H1 (cell line): ENCODE measurements around the gene IFNA14. TPM values are rescaled to one million over a fixed set of nuclear protein-coding genes. Genes with fewer than 3 reads are reported as not detected.

Experiments used
- CTCF ChIA-PET: fragments of 300-600 bp; sonication (Branson Sonifier 250); formaldehyde crosslinking; loops from one replicate; lab custom pipeline; 2021; ENCODE audit not compliant: partially characterized antibody; lab: Charles Lee
- POLR2A ChIA-PET: fragments of 300-600 bp; sonication (Branson Sonifier 250); formaldehyde crosslinking; loops from one replicate; lab custom pipeline; 2021; ENCODE audit warnings: inconsistent platforms; ENCODE audit not compliant: partially characterized antibody; lab: Charles Lee
- DNase-seq, 2 experiments: peaks; one replicate each; pipeline versions ENCODE4 v3.0.0 to v3.0.0-alpha.2; 2010 to 2022; ENCODE audit warnings: low spot score in 2 of 2, low read depth in 1 of 2, mixed read lengths in 1 of 2
- FAIRE-seq: peaks from 2 replicates; lab custom pipeline; 2011; peaks lifted over from hg19 to GRCh38; lab: Jason Lieb, UNC
- H2AFZ ChIP-seq: 2 replicates; pipeline ENCODE4 v1.8.1; 2012; ENCODE audit warnings: low read length, inconsistent platforms
- H2AK5ac ChIP-seq: 2 replicates; pipeline ENCODE4 v1.6.1; 2013; ENCODE audit warnings: low read depth, low read length
- H2BK120ac ChIP-seq: replicated peaks from 2 replicates; pipeline ENCODE3; 2013; ENCODE audit warnings: low read depth, low read length, inconsistent platforms
- H2BK12ac ChIP-seq: 2 replicates; pipeline ENCODE4 v1.6.1; 2013; ENCODE audit warnings: low read depth, low read length
- H2BK15ac ChIP-seq: 2 replicates; pipeline ENCODE4 v1.6.1; 2013; ENCODE audit warnings: low read length
- H2BK20ac ChIP-seq: 2 replicates; pipeline ENCODE4 v1.6.1; 2013; ENCODE audit warnings: low read length
- H2BK5ac ChIP-seq: 2 replicates; pipeline ENCODE4 v1.6.1; 2013; ENCODE audit warnings: low read depth, low read length
- H3K14ac ChIP-seq: 2 replicates; pipeline ENCODE4 v1.6.1; 2013; ENCODE audit warnings: inconsistent platforms; ENCODE audit not compliant: insufficient read length
- H3K18ac ChIP-seq: 2 replicates; pipeline ENCODE4 v1.6.1; 2013; ENCODE audit warnings: low read length; ENCODE audit errors: extremely low read depth
- H3K23ac ChIP-seq: 2 replicates; pipeline ENCODE4 v1.6.1; 2013; ENCODE audit warnings: inconsistent platforms; ENCODE audit not compliant: insufficient read length
- H3K23me2 ChIP-seq: 2 replicates; pipeline ENCODE4 v1.6.1; 2013; ENCODE audit warnings: low read depth, low read length
- H3K27ac ChIP-seq: 2 replicates; pipeline ENCODE4 v1.6.1; 2011; ENCODE audit warnings: low read depth, low read length, inconsistent platforms
- H3K27me3 ChIP-seq, 4 experiments: replicated peaks in 1 of 4; 1 replicate in 1 of 4; 2 replicates in 3 of 4; pipeline versions ENCODE4 v1.6.1 to v1.8.1; 2011 to 2013; ENCODE audit warnings: low read length in 3 of 4, mild to moderate bottlenecking in 3 of 4, inconsistent platforms in 2 of 4, mixed read lengths in 2 of 4, moderate library complexity in 1 of 4; ENCODE audit not compliant: control insufficient read depth in 3 of 4, insufficient read depth in 3 of 4; ENCODE audit errors: extremely low read depth in 1 of 4
- H3K36me3 ChIP-seq, 4 experiments: 2 replicates each; pipeline versions ENCODE4 v1.6.1 to v1.8.1; 2011 to 2013; ENCODE audit warnings: mild to moderate bottlenecking in 4 of 4, low read length in 3 of 4, moderate library complexity in 2 of 4, control low read depth in 1 of 4, inconsistent platforms in 1 of 4; ENCODE audit not compliant: insufficient read depth in 4 of 4, control insufficient read depth in 2 of 4
- H3K4ac ChIP-seq: replicated peaks from 2 replicates; pipeline ENCODE3; 2013; ENCODE audit warnings: low read length, low read depth, mixed read lengths, inconsistent platforms; ENCODE audit not compliant: insufficient read length
- H3K4me1 ChIP-seq, 4 experiments: replicated peaks in 1 of 4; 1 replicate in 1 of 4; 2 replicates in 3 of 4; pipeline versions ENCODE4 v1.6.1 to v1.8.1; 2011 to 2013; ENCODE audit warnings: low read length in 3 of 4, inconsistent platforms in 2 of 4, mixed read lengths in 1 of 4; ENCODE audit not compliant: insufficient read depth in 4 of 4, control insufficient read depth in 3 of 4
- H3K4me2 ChIP-seq, 2 experiments: 2 replicates each; pipeline versions ENCODE4 v1.6.1 to v1.8.1; 2011 to 2013; ENCODE audit warnings: low read depth in 2 of 2, low read length in 2 of 2, control low read depth in 1 of 2, inconsistent platforms in 1 of 2, mild to moderate bottlenecking in 1 of 2; ENCODE audit not compliant: insufficient read depth in 1 of 2
- H3K4me3 ChIP-seq, 4 experiments: fragments of 200-600, 300-600 bp in 1 of 4; sonication (generic), shearing (Covaris generic), sonication (Bioruptor Twin) in 1 of 4; 2 replicates each; pipeline versions ENCODE4 v1.5.1 to v1.8.1; 2011 to 2016; ENCODE audit warnings: low read length in 4 of 4, low read depth in 3 of 4, control low read depth in 2 of 4, inconsistent platforms in 2 of 4, mild to moderate bottlenecking in 2 of 4, mixed read lengths in 1 of 4, moderate library complexity in 1 of 4; ENCODE audit not compliant: insufficient read depth in 2 of 4; ENCODE audit errors: extremely low read depth in 1 of 4
- H3K56ac ChIP-seq: replicated peaks from 2 replicates; pipeline ENCODE3; 2013; ENCODE audit warnings: low read depth, mild to moderate bottlenecking, mixed read lengths, low read length, inconsistent platforms; ENCODE audit not compliant: insufficient read length
- H3K79me1 ChIP-seq: 2 replicates; pipeline ENCODE4 v1.6.1; 2013; ENCODE audit warnings: low read depth, low read length, control low read depth
- H3K79me2 ChIP-seq, 2 experiments: 2 replicates each; pipeline versions ENCODE4 v1.6.1 to v1.8.1; 2012 to 2013; ENCODE audit warnings: low read length in 2 of 2, mild to moderate bottlenecking in 2 of 2, inconsistent platforms in 1 of 2; ENCODE audit not compliant: insufficient read depth in 2 of 2, control insufficient read depth in 1 of 2
- H3K9ac ChIP-seq, 4 experiments: replicated peaks in 1 of 4; 1 replicate in 1 of 4; 2 replicates in 3 of 4; pipeline versions ENCODE4 v1.6.1 to v1.8.1; 2011 to 2013; ENCODE audit warnings: low read depth in 3 of 4, low read length in 3 of 4, control low read depth in 2 of 4, mild to moderate bottlenecking in 2 of 4, moderate library complexity in 2 of 4, inconsistent platforms in 1 of 4; ENCODE audit errors: extremely low read depth in 1 of 4
- H3K9me3 ChIP-seq, 2 experiments: 2 replicates each; pipeline versions ENCODE4 v1.6.1 to v1.8.1; 2012 to 2013; ENCODE audit warnings: mild to moderate bottlenecking in 2 of 2, moderate library complexity in 2 of 2, control low read depth in 1 of 2, inconsistent platforms in 1 of 2, low read depth in 1 of 2, low read length in 1 of 2, mixed read lengths in 1 of 2; ENCODE audit not compliant: insufficient read depth in 2 of 2
- H4K20me1 ChIP-seq, 2 experiments: replicated peaks in 1 of 2; 2 replicates each; pipeline versions ENCODE3 to v1.8.1; 2011 to 2013; ENCODE audit warnings: inconsistent platforms in 2 of 2, low read length in 2 of 2, mild to moderate bottlenecking in 1 of 2; ENCODE audit not compliant: insufficient read depth in 2 of 2, control insufficient read depth in 1 of 2
- H4K5ac ChIP-seq: 2 replicates; pipeline ENCODE4 v1.6.1; 2013; ENCODE audit warnings: low read length, low read depth, mixed read lengths, inconsistent platforms; ENCODE audit not compliant: insufficient read length
- H4K8ac ChIP-seq: 2 replicates; pipeline ENCODE4 v1.8.0; 2013; ENCODE audit warnings: mild to moderate bottlenecking, moderate library complexity, low read length, inconsistent platforms; ENCODE audit not compliant: insufficient read depth; ENCODE audit errors: extremely low read depth
- H4K91ac ChIP-seq: replicated peaks from 2 replicates; pipeline ENCODE3; 2013; ENCODE audit warnings: low read length, mixed read lengths, inconsistent platforms; ENCODE audit not compliant: insufficient read length
- E2F6 ChIP-seq: IDR thresholded peaks from 2 replicates; pipeline ENCODE4 v1.6.1; 2012; ENCODE audit warnings: inconsistent platforms
- FOSL1 ChIP-seq: IDR thresholded peaks from 2 replicates; pipeline ENCODE4 v1.6.1; 2011; ENCODE audit warnings: mild to moderate bottlenecking, low read depth, low read length, moderate library complexity; ENCODE audit not compliant: insufficient read depth
- JUND ChIP-seq: IDR thresholded peaks from 2 replicates; pipeline ENCODE4 v1.6.1; 2011; ENCODE audit warnings: mild to moderate bottlenecking, improper control_type of control experiment, low read length
- KDM1A ChIP-seq: fragments of 200-600, 300-600 bp; sonication (generic); IDR thresholded peaks from 2 replicates; pipeline ENCODE4 v1.7.1; 2016; ENCODE audit warnings: mild to moderate bottlenecking, low read length, borderline replicate concordance
- RAD21 ChIP-seq, 2 experiments: IDR thresholded peaks in 1 of 2; conservative IDR thresholded peaks in 1 of 2; 2 replicates each; pipeline ENCODE4 v1.6.1; 2011; ENCODE audit warnings: low read depth in 2 of 2, low read length in 2 of 2, improper control_type of control experiment in 1 of 2, inconsistent platforms in 1 of 2, mild to moderate bottlenecking in 1 of 2, moderate library complexity in 1 of 2
- RBBP5 ChIP-seq: IDR thresholded peaks from 2 replicates; pipeline ENCODE4 v1.7.1; 2012; ENCODE audit warnings: low read depth, mild to moderate bottlenecking, inconsistent platforms, low read length, moderate library complexity, borderline replicate concordance
- RNF2 ChIP-seq: fragments of 200-900, 300-1000 bp; sonication (generic); IDR thresholded peaks from 2 replicates; pipeline ENCODE4 v1.7.1; 2016; ENCODE audit warnings: borderline replicate concordance, low read depth, mild to moderate bottlenecking, antibody characterized with exemption, low read length; ENCODE audit not compliant: poor library complexity, severe bottlenecking; ENCODE audit errors: missing control alignments
- SP1 ChIP-seq: IDR thresholded peaks from 2 replicates; pipeline ENCODE4 v1.6.1; 2011; ENCODE audit warnings: low read depth, low read length
- ZNF274 ChIP-seq: IDR thresholded peaks from 2 replicates; pipeline ENCODE4 v1.7.0; 2012; ENCODE audit warnings: low read length, borderline replicate concordance; ENCODE audit errors: extremely low read depth
- WGBS, 2 experiments: shearing (Covaris generic) in 1 of 2; methylation state at CpG; one replicate each; pipeline versions ENCODE4 v1.1.6 to v1.1.7; 2013 to 2015; ENCODE audit warnings: low lambda C conversion rate in 2 of 2, mixed read lengths in 2 of 2, inconsistent platforms in 1 of 2, low coverage in 1 of 2, missing lambda C conversion rate in 1 of 2; ENCODE audit not compliant: insufficient replicate concordance in 2 of 2, insufficient coverage in 1 of 2, insufficient read length in 1 of 2; ENCODE audit errors: extremely low coverage in 1 of 2, missing lambda C conversion rate in 1 of 2; 5-methylcytosine and 5-hydroxymethylcytosine counted together
- polyA plus RNA-seq, 7 experiments: library from polyadenylated mRNA; depleted of rRNA in 3 of 7; stranded (reverse) in 5 of 7; unstranded in 2 of 7; fragments of >200 nt in 5 of 7; fragments of 200-250 nt in 2 of 7; gene quantifications; 1 replicate in 5 of 7; 2 replicates in 1 of 7; 4 replicates in 1 of 7; pipeline versions ENCODE4 v1.2.1 to v1.2.3, GENCODE V29; 2011 to 2013; ENCODE audit warnings: missing spikeins in 2 of 7, mixed read lengths in 2 of 7
- total RNA-seq: library from RNA; stranded (reverse); fragmentation: NEBNext Ultra II Directional; extraction: Animal tissue kit (Norgen Biotek cat#: 25700); gene quantifications from 2 replicates; pipeline ENCODE4 v1.2.1, GENCODE V29; 2021
- TF ChIP-seq, protein P1 (sequence below), 3 experiments: IDR thresholded peaks; 1 replicate in 2 of 3; 2 replicates in 1 of 3; pipeline versions ENCODE4 v1.5.1 to v1.6.1; 2011; ENCODE audit warnings: low read length in 3 of 3, mild to moderate bottlenecking in 3 of 3, inconsistent platforms in 2 of 3, low read depth in 1 of 3, moderate library complexity in 1 of 3; ENCODE audit not compliant: insufficient read depth in 1 of 3; ENCODE audit errors: control extremely low read depth in 1 of 3

Gene IFNA14
- total and polyA plus RNA-seq, 2 of the 8 experiments (the other 6 are each of a cell fraction or from before 2014, with no cell fraction given): not detected

GRCh38 chr9:21244836-21245235 is 5.0 kb upstream of the IFNA14 start:
- Histone ChIP-seq H2AFZ (no peak overlapping the region), H2BK12ac (no peak overlapping the region), H4K8ac (no peak overlapping the region), H3K18ac (no peak overlapping the region), H2BK5ac (no peak overlapping the region), H2AK5ac (no peak overlapping the region), H3K4me1 (no peaks in the 10 kb centered on the region), H3K9me3 (no peaks in the 10 kb centered on the region), H3K23ac (no peak overlapping the region), H4K20me1 (no peaks in the 10 kb centered on the region), H4K91ac (no peak overlapping the region), H3K27me3 (no peaks in the 10 kb centered on the region), H3K4ac (no peak overlapping the region), H3K4me3 (no peak overlapping the region), H3K56ac (no peak overlapping the region), H2BK120ac (no peak overlapping the region), H2BK20ac (no peak overlapping the region), H4K5ac (no peak overlapping the region), H3K9ac (no peak overlapping the region), H3K79me1 (no peaks in the 10 kb centered on the region), H3K14ac (no peak overlapping the region), H3K27ac (no peak overlapping the region), H3K23me2 (no peaks in the 10 kb centered on the region), H3K79me2 (no peaks in the 10 kb centered on the region), H3K4me2 (no peak overlapping the region), H3K36me3 (no peaks in the 10 kb centered on the region), H2BK15ac (no peak overlapping the region)
- ChIA-PET CTCF (no interaction called here), POLR2A (no interaction called here)
- FAIRE-seq (no peak), DNase-seq (no peak)
- 79% methylated on average over 2 of the region's 2 CpGs; no CpG with 5 or more reads in 1 of the 2 experiments for WGBS, 2 experiments
- TF ChIP-seq FOSL1 (no peak), RAD21 (IDR thresholded peaks at IDR 0.05 in 1 of 2, conservative IDR thresholded peaks at IDR 0.05 in 1 of 2; ENCODE audit: low read depth in 2 of 2, low read length in 2 of 2) (no peak), JUND (no peak), RNF2 (no peak), SP1 (no peak), KDM1A (no peak), E2F6 (no peak), ZNF274 (no peak), RBBP5 (no peak)
- TF ChIP-seq, protein P1, sequence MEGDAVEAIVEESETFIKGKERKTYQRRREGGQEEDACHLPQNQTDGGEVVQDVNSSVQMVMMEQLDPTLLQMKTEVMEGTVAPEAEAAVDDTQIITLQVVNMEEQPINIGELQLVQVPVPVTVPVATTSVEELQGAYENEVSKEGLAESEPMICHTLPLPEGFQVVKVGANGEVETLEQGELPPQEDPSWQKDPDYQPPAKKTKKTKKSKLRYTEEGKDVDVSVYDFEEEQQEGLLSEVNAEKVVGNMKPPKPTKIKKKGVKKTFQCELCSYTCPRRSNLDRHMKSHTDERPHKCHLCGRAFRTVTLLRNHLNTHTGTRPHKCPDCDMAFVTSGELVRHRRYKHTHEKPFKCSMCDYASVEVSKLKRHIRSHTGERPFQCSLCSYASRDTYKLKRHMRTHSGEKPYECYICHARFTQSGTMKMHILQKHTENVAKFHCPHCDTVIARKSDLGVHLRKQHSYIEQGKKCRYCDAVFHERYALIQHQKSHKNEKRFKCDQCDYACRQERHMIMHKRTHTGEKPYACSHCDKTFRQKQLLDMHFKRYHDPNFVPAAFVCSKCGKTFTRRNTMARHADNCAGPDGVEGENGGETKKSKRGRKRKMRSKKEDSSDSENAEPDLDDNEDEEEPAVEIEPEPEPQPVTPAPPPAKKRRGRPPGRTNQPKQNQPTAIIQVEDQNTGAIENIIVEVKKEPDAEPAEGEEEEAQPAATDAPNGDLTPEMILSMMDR (IDR thresholded peaks at IDR 0.05; ENCODE audit: control extremely low read depth in 1 of 3, insufficient read depth in 1 of 3, low read depth in 1 of 3, low read length in 3 of 3): no peak
